LoVo (cell line): ENCODE results near the gene ENKUR.

Source experiments
- DNase-seq: peaks from one replicate; pipeline ENCODE4 v3.0.0-alpha.2; 2016; ENCODE audit warnings: low spot score

Gene ENKUR

DNA sequence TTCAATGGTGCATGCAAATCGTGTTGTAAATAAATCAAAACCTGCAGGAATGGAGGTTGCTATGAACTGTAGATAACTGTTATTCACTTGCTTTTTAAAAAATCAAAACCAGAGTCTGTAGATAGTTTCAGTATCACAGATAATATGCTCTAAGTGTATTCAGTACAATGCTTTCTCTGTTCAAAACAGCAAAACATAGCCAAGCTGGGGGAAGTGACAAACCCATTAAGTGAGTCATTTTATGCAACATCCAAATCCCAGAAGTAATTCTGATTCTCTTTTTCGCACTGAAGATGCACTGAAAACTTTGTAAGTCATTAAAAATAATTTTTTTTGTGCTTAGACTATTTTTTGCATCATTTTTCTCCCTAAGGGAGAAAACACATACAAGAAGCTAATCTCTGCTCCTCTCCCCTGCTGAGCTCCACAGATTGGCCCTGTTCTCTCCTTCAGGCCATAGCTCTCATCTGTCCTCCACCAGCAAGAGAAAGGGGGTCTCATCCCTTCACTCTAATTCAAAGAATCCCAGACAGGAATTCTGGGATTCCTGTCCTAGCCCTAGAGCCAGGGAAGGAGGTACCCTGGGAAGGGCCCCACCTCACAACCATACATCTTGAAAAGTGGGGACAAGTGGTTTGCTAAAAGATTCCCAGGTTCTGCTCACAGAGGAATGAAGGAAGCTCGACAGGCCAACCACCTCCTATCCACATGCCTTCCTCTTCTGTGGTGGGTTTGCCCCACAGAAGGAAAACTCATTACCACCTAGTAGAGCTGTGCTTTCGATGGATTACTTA is 68.5 kb downstream of the ENKUR start:
- no peak for DNase-seq

DNA sequence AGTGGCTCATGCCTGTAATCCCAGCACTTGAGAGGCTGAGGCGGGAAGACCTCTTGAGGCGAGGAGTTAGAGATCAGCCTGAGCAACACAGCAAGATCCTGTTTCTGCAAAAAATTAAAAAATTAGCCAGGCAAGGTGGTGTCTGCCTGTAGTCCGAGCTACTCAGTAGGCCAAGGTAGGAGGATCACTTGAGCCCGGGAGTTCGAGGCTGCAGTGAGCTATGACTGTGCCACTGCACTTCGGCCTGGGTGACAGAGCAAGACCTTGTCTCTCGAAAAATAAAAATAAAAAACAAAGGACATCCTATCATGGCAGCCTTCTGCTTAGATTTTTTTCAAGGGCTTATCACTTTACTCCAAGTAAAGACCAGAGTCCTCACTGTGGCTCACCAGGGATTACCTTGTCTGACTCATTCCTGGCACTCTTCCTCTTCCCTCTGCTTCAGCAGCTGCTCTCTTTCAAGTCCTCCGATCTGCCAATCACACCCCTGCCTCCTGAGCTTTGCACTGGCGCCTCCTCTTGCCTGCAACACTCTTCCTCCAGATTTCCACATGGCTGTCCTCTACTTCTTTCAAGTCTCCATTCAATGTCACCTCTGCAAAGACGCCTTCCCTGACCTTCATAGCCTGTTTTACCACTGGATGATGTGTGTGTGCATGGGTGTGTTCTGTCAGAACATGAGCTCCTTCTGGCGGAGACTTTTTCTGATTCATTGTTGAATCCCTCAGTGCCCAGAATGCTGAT is 71.3 kb downstream of the ENKUR start:
- peak; percentile 81 for DNase-seq

- no peak for DNase-seq
Measured at GRCh38 chr10:24938525-24938924, 77.4 kb downstream of the ENKUR start.

DNA sequence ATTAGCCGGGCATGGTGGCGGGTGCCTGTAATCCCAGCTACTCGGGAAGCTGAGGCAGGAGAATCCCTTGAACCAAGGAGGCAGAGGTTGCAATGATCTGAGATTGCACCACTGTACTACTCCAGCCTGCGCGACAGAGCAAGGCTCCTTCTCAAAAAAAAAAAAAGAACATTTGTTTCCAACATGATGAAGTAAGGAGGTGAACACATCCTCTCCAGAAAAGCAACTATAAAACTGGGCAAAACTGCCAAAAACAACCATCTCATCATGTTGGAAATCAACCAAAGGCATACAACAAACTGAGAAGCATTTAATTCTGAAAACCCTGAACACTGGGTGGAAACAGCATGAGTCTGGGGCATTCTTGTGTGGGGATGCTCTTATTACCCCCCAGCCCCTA is 77.9 kb downstream of the ENKUR start:
- DNase-seq = no peak

- no peak for DNase-seq
Measured at GRCh38 chr10:24935504-24936292, 80.3 kb downstream of the ENKUR start.
